Endothelial cell of hepatic sinusoid (primary cell): ENCODE data around the gene KRT75.
"Not testable (repeated sequence)": the region's sequence is repeated elsewhere in the genome, so short reads cannot be mapped to it uniquely, and the experiment has no call there.

Experiments
- in situ Hi-C: cut with HindIII; loops from 2 replicates; pipeline ENCODE4 v1.10.0; 2017; ENCODE audit warnings: low sequenced_read_pairs

The KRT75 gene

GRCh38 chr12:52419656-52420055, 14.5 kb downstream of the KRT75 start:
- in situ Hi-C loops = no loop called here

- in situ Hi-C loops = no loop called here
Observed at GRCh38 chr12:52418576-52419110, 15.5 kb downstream of the KRT75 start.

GRCh38 chr12:52417740-52418139, 16.4 kb downstream of the KRT75 start:
- in situ Hi-C loops = no loop called here

- in situ Hi-C loops = no loop called here
Observed at GRCh38 chr12:52416795-52417194, 17.4 kb downstream of the KRT75 start.

- in situ Hi-C loops = no loop called here
Observed at GRCh38 chr12:52415870-52416750, 18.1 kb downstream of the KRT75 start.

GRCh38 chr12:52414936-52415335, 19.2 kb downstream of the KRT75 start:
- in situ Hi-C loops = no loop called here

- in situ Hi-C loops = no loop called here
Observed at GRCh38 chr12:52413782-52414345, 20.3 kb downstream of the KRT75 start.

- in situ Hi-C loops = no loop called here
Observed at GRCh38 chr12:52413202-52413601, 21.0 kb downstream of the KRT75 start.

- in situ Hi-C loops = no loop called here
Observed at GRCh38 chr12:52411815-52412214, 22.4 kb downstream of the KRT75 start.

- in situ Hi-C loops = not testable (repeated sequence)
Observed at GRCh38 chr12:52410589-52411248, 23.5 kb downstream of the KRT75 start.

- in situ Hi-C loops = no loop called here
Observed at GRCh38 chr12:52407918-52408317, 26.3 kb downstream of the KRT75 start.

GRCh38 chr12:52405922-52406385, 28.2 kb downstream of the KRT75 start, which contains the start of gene KRT82:
TSS of gene KRT82 (minus strand) at chr12:52406335. CDS start at chr12:52406277, 58 bp downstream.
- in situ Hi-C loops = no loop called here

- in situ Hi-C loops = no loop called here
Observed at GRCh38 chr12:52404951-52405350, 29.2 kb downstream of the KRT75 start.

GRCh38 chr12:52403561-52403960, 30.6 kb downstream of the KRT75 start:
- in situ Hi-C loops = no loop called here

- in situ Hi-C loops = no loop called here
Observed at GRCh38 chr12:52402873-52403540, 31.2 kb downstream of the KRT75 start.

- in situ Hi-C loops = no loop called here
Observed at GRCh38 chr12:52402377-52402776, 31.8 kb downstream of the KRT75 start.

GRCh38 chr12:52401926-52402325, 32.2 kb downstream of the KRT75 start:
- in situ Hi-C loops = no loop called here

GRCh38 chr12:52401526-52401925, 32.6 kb downstream of the KRT75 start:
- in situ Hi-C loops = no loop called here

- in situ Hi-C loops = no loop called here
Observed at GRCh38 chr12:52400906-52401305, 33.3 kb downstream of the KRT75 start.

- in situ Hi-C loops = loop anchor here (5.0 kb wide), 1 partner anchor 33 kb away; the partner anchor contains the start of gene KRT75
Observed at GRCh38 chr12:52399756-52400155, 34.4 kb downstream of the KRT75 start.

- in situ Hi-C loops = loop anchor here (5.0 kb wide), 1 partner anchor 34 kb away; the partner anchor contains the start of gene KRT75
Observed at GRCh38 chr12:52398176-52398575, 36.0 kb downstream of the KRT75 start.
